HEK293 (cell line): ENCODE measurements around the gene IL2RG.

Source experiments
- GFI1B ChIP-seq: fragments of 450-650 bp; formaldehyde crosslinking; IDR thresholded peaks from 2 replicates; pipeline ENCODE4 v1.5.1; 2016; ENCODE audit warnings: missing biosample characterization, missing genetic modification characterization
- GLI2 ChIP-seq: fragments of 450-650 bp; formaldehyde crosslinking; IDR thresholded peaks from 2 replicates; pipeline ENCODE4; 2017; ENCODE audit warnings: missing biosample characterization, missing genetic modification characterization, low read depth, borderline replicate concordance
- KLF1 ChIP-seq: fragments of 450-650 bp; formaldehyde crosslinking; IDR thresholded peaks from 2 replicates; pipeline ENCODE4 v1.5.1; 2016; ENCODE audit warnings: missing biosample characterization, missing genetic modification characterization
- KLF7 ChIP-seq: fragments of 450-650 bp; formaldehyde crosslinking; IDR thresholded peaks from 2 replicates; pipeline ENCODE4 v1.5.1; 2016; ENCODE audit warnings: missing biosample characterization, missing genetic modification characterization, borderline replicate concordance
- MEIS1 ChIP-seq: sonication (generic); formaldehyde crosslinking; IDR thresholded peaks from 2 replicates; pipeline ENCODE4 v1.8.1; 2022; ENCODE audit warnings: missing genetic modification reagents, mild to moderate bottlenecking, borderline replicate concordance
- MYNN ChIP-seq: fragments of 450-650 bp; formaldehyde crosslinking; IDR thresholded peaks from 2 replicates; pipeline ENCODE4 v1.5.1; 2016; ENCODE audit warnings: missing biosample characterization, missing genetic modification characterization, borderline replicate concordance
- REPIN1 ChIP-seq: fragments of 450-650 bp; formaldehyde crosslinking; IDR thresholded peaks from 2 replicates; pipeline ENCODE4 v1.5.1; 2017; ENCODE audit warnings: missing biosample characterization, missing genetic modification characterization, low read depth
- TCF7L2 ChIP-seq: IDR thresholded peaks from 2 replicates; pipeline ENCODE4 v1.6.1; 2011; ENCODE audit warnings: low read depth, mild to moderate bottlenecking, inconsistent platforms, low read length, moderate library complexity, borderline replicate concordance
- TRIM28 ChIP-seq: IDR thresholded peaks from 2 replicates; pipeline ENCODE4 v1.6.1; 2011; ENCODE audit warnings: low read length, control low read depth, borderline replicate concordance
- YY2 ChIP-seq: fragments of 450-650 bp; formaldehyde crosslinking; IDR thresholded peaks from 2 replicates; pipeline ENCODE4 v1.5.1; 2016; ENCODE audit warnings: missing biosample characterization, missing genetic modification characterization
- ZBTB17 ChIP-seq: fragments of 450-650 bp; formaldehyde crosslinking; IDR thresholded peaks from 2 replicates; pipeline ENCODE4 v1.5.1; 2016; ENCODE audit warnings: missing biosample characterization, missing genetic modification characterization
- ZBTB26 ChIP-seq: fragments of 450-650 bp; formaldehyde crosslinking; optimal IDR thresholded peaks from 2 replicates; pipeline ENCODE3; 2016; ENCODE audit warnings: missing biosample characterization, mild to moderate bottlenecking, missing genetic modification characterization
- ZFP69B ChIP-seq: fragments of 450-650 bp; formaldehyde crosslinking; IDR thresholded peaks from 2 replicates; pipeline ENCODE4 v1.5.1; 2016; ENCODE audit warnings: missing biosample characterization, missing genetic modification characterization
- ZNF10 ChIP-seq: fragments of 450-650 bp; formaldehyde crosslinking; IDR thresholded peaks from 2 replicates; pipeline ENCODE4 v1.5.1; 2017; ENCODE audit warnings: missing biosample characterization, missing genetic modification characterization
- ZNF114 ChIP-seq: fragments of 450-650 bp; formaldehyde crosslinking; IDR thresholded peaks from 2 replicates; pipeline ENCODE4 v1.5.0; 2017; ENCODE audit warnings: missing biosample characterization, missing genetic modification characterization
- ZNF140 ChIP-seq: fragments of 450-650 bp; formaldehyde crosslinking; IDR thresholded peaks from 2 replicates; pipeline ENCODE4 v1.5.1; 2016; ENCODE audit warnings: missing biosample characterization, missing genetic modification characterization
- ZNF18 ChIP-seq: fragments of 450-650 bp; formaldehyde crosslinking; IDR thresholded peaks from 2 replicates; pipeline ENCODE4 v1.5.1; 2016; ENCODE audit warnings: missing biosample characterization, missing genetic modification characterization
- ZNF202 ChIP-seq: fragments of 450-650 bp; formaldehyde crosslinking; IDR thresholded peaks from 2 replicates; pipeline ENCODE4 v1.5.1; 2016; ENCODE audit warnings: missing biosample characterization, missing genetic modification characterization, borderline replicate concordance
- ZNF221 ChIP-seq: fragments of 450-650 bp; formaldehyde crosslinking; IDR thresholded peaks from 2 replicates; pipeline ENCODE4 v1.5.1; 2017; ENCODE audit warnings: missing biosample characterization, missing genetic modification characterization, borderline replicate concordance
- ZNF23 ChIP-seq: fragments of 450-650 bp; formaldehyde crosslinking; IDR thresholded peaks from 2 replicates; pipeline ENCODE4 v1.5.1; 2016; ENCODE audit warnings: missing biosample characterization, missing genetic modification characterization, borderline replicate concordance
- ZNF24 ChIP-seq: fragments of 450-650 bp; formaldehyde crosslinking; IDR thresholded peaks from 2 replicates; pipeline ENCODE4 v1.5.1; 2016; ENCODE audit warnings: missing biosample characterization, missing genetic modification characterization
- ZNF248 ChIP-seq: fragments of 450-650 bp; formaldehyde crosslinking; IDR thresholded peaks from 2 replicates; pipeline ENCODE4 v1.5.1; 2017; ENCODE audit warnings: missing biosample characterization, missing genetic modification characterization
- ZNF266 ChIP-seq: fragments of 450-650 bp; formaldehyde crosslinking; IDR thresholded peaks from 2 replicates; pipeline ENCODE4 v1.5.1; 2016; ENCODE audit warnings: missing biosample characterization, missing genetic modification characterization, low read depth
- ZNF274 ChIP-seq, 2 experiments: fragments of 200-500 bp in 1 of 2; fragments of 450-650 bp in 1 of 2; sonication (Bioruptor generic) in 1 of 2; formaldehyde crosslinking in 1 of 2; IDR thresholded peaks; 2 replicates each; pipeline versions ENCODE4 v1.5.1 to v1.6.1; 2014 to 2016; ENCODE audit warnings: borderline replicate concordance in 1 of 2, inconsistent platforms in 1 of 2, low read length in 1 of 2, missing biosample characterization in 1 of 2, missing genetic modification characterization in 1 of 2
- ZNF311 ChIP-seq: fragments of 450-650 bp; formaldehyde crosslinking; IDR thresholded peaks from 2 replicates; pipeline ENCODE4 v1.5.1; 2017; ENCODE audit warnings: missing biosample characterization, missing genetic modification characterization, borderline replicate concordance
- ZNF335 ChIP-seq: fragments of 450-650 bp; formaldehyde crosslinking; conservative IDR thresholded peaks from 2 replicates; pipeline ENCODE4 v1.5.1; 2016; ENCODE audit warnings: missing biosample characterization, missing genetic modification characterization
- ZNF366 ChIP-seq: fragments of 450-650 bp; formaldehyde crosslinking; conservative IDR thresholded peaks from 2 replicates; pipeline ENCODE4 v1.5.1; 2016; ENCODE audit warnings: missing biosample characterization, missing genetic modification characterization
- ZNF37A ChIP-seq: fragments of 450-650 bp; IDR thresholded peaks from 2 replicates; pipeline ENCODE4 v1.5.1; 2018; ENCODE audit warnings: missing biosample characterization, missing genetic modification characterization
- ZNF548 ChIP-seq: fragments of 450-650 bp; formaldehyde crosslinking; IDR thresholded peaks from 2 replicates; pipeline ENCODE4 v1.5.1; 2016; ENCODE audit warnings: missing biosample characterization, missing genetic modification characterization
- ZNF792 ChIP-seq: fragments of 450-650 bp; formaldehyde crosslinking; IDR thresholded peaks from 2 replicates; pipeline ENCODE4 v1.5.1; 2016; ENCODE audit warnings: missing biosample characterization, missing genetic modification characterization
- ZNF830 ChIP-seq: fragments of 450-650 bp; IDR thresholded peaks from 2 replicates; pipeline ENCODE4 v1.5.0; 2018; ENCODE audit warnings: missing biosample characterization, missing genetic modification characterization, low read depth, mild to moderate bottlenecking, moderate library complexity
- ZSCAN23 ChIP-seq: fragments of 450-650 bp; formaldehyde crosslinking; IDR thresholded peaks from 2 replicates; pipeline ENCODE4 v1.5.1; 2016; ENCODE audit warnings: missing biosample characterization, missing genetic modification characterization
- TF ChIP-seq, protein P1 (sequence below): fragments of 450-650 bp; formaldehyde crosslinking; IDR thresholded peaks from 2 replicates; pipeline ENCODE4 v1.5.1; 2016; ENCODE audit warnings: missing biosample characterization, missing genetic modification characterization
- TF ChIP-seq, protein P2 (sequence below): fragments of 450-650 bp; formaldehyde crosslinking; IDR thresholded peaks from 2 replicates; pipeline ENCODE4 v1.5.1; 2017; ENCODE audit warnings: missing biosample characterization, missing genetic modification characterization
- TF ChIP-seq, protein P3 (sequence below): fragments of 450-650 bp; formaldehyde crosslinking; IDR thresholded peaks from 2 replicates; pipeline ENCODE4 v1.5.1; 2016; ENCODE audit warnings: missing biosample characterization, missing genetic modification characterization

The IL2RG gene

GRCh38 chrX:71095981-71096759 is 15.2 kb downstream of the IL2RG start (continued):
- TF ChIP-seq ZBTB26 (tag by site-specific recombination): peak; percentile 6
- no peak for TF ChIP-seq MEIS1 (CRISPR knock-in tag)
- TF ChIP-seq TRIM28: no peak
- TF ChIP-seq ZNF548 (tag by site-specific recombination): no peak
- TF ChIP-seq, protein P1, sequence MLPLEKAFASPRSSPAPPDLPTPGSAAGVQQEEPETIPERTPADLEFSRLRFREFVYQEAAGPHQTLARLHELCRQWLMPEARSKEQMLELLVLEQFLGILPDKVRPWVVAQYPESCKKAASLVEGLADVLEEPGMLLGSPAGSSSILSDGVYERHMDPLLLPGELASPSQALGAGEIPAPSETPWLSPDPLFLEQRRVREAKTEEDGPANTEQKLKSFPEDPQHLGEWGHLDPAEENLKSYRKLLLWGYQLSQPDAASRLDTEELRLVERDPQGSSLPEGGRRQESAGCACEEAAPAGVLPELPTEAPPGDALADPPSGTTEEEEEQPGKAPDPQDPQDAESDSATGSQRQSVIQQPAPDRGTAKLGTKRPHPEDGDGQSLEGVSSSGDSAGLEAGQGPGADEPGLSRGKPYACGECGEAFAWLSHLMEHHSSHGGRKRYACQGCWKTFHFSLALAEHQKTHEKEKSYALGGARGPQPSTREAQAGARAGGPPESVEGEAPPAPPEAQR (tag by site-specific recombination): no peak
- no peak for TF ChIP-seq KLF1
- no peak; the same call in 1 of the 2 replicates for TF ChIP-seq ZNF335 (tag by site-specific recombination)
- no peak for TF ChIP-seq ZNF10
- no peak for TF ChIP-seq ZNF140 (tag by site-specific recombination)
- no peak for TF ChIP-seq ZNF830 (tag by site-specific recombination)
- TF ChIP-seq, protein P2, sequence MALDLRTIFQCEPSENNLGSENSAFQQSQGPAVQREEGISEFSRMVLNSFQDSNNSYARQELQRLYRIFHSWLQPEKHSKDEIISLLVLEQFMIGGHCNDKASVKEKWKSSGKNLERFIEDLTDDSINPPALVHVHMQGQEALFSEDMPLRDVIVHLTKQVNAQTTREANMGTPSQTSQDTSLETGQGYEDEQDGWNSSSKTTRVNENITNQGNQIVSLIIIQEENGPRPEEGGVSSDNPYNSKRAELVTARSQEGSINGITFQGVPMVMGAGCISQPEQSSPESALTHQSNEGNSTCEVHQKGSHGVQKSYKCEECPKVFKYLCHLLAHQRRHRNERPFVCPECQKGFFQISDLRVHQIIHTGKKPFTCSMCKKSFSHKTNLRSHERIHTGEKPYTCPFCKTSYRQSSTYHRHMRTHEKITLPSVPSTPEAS (tag by site-specific recombination): no peak
- TF ChIP-seq ZNF221 (tag by site-specific recombination): no peak
- no peak for TF ChIP-seq ZNF23 (tag by site-specific recombination)
- peak; percentile 70 for TF ChIP-seq ZFP69B (tag by site-specific recombination)
- TF ChIP-seq ZNF248 (tag by site-specific recombination): no peak
- no peak for TF ChIP-seq REPIN1
- TF ChIP-seq ZNF311 (tag by site-specific recombination): no peak
- TF ChIP-seq, protein P3, sequence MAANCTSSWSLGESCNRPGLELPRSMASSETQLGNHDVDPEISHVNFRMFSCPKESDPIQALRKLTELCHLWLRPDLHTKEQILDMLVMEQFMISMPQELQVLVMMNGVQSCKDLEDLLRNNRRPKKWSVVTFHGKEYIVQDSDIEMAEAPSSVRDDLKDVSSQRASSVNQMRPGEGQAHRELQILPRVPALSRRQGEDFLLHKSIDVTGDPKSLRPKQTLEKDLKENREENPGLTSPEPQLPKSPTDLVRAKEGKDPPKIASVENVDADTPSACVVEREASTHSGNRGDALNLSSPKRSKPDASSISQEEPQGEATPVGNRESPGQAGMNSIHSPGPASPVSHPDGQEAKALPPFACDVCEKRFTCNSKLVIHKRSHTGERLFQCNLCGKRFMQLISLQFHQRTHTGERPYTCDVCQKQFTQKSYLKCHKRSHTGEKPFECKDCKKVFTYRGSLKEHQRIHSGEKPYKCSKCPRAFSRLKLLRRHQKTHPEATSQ (tag by site-specific recombination): no peak
- TF ChIP-seq ZNF274 (IDR thresholded peaks at IDR 0.05; ENCODE audit: low read length): no peak
- TF ChIP-seq ZNF274 (tag by site-specific recombination; IDR thresholded peaks at IDR 0.05; ENCODE audit: borderline replicate concordance): no peak
- TF ChIP-seq ZNF792 (tag by site-specific recombination): no peak
- no peak for TF ChIP-seq TCF7L2
- TF ChIP-seq ZBTB17 (tag by site-specific recombination): peak; percentile 69
- no peak for TF ChIP-seq GFI1B
- no peak for TF ChIP-seq ZSCAN23 (tag by site-specific recombination)
- no peak for TF ChIP-seq ZNF37A
- no peak for TF ChIP-seq ZNF202 (tag by site-specific recombination)
- no peak for TF ChIP-seq MYNN (tag by site-specific recombination)
- peak; percentile 16; the same call in 1 of the 2 replicates for TF ChIP-seq ZNF366
- no peak for TF ChIP-seq YY2 (tag by site-specific recombination)
- no peak for TF ChIP-seq ZNF18
- no peak for TF ChIP-seq ZNF24 (tag by site-specific recombination)
- no peak for TF ChIP-seq ZNF266 (tag by site-specific recombination)
- TF ChIP-seq ZNF114 (tag by site-specific recombination): no peak
- TF ChIP-seq KLF7 (tag by site-specific recombination): no peak
- TF ChIP-seq GLI2: no peak
